ENCODE measurements around the gene OPN5.

The OPN5 gene

GRCh38 chr6:47773005-47773404, 8.8 kb upstream of the OPN5 start:
- H3K36me3 ChIP-seq = no peaks in the 10 kb centered on the region
- TF ChIP-seq CTCF (IDR thresholded peaks at IDR 0.05; ENCODE audit: low read depth, low read length) = no peak
- H3K27me3 ChIP-seq (ENCODE audit: insufficient read depth, low read depth, severe bottlenecking) = no peaks in the 10 kb centered on the region
- no peak overlapping the region for H3K27ac ChIP-seq
- no peaks in the 10 kb centered on the region for H3K9me3 ChIP-seq (ENCODE audit: severe bottlenecking)
- no peak overlapping the region for H3K4me3 ChIP-seq (ENCODE audit: low read depth, low read length)
- no peak for DNase-seq

GRCh38 chr6:47780510-47781356, 1.1 kb upstream of the OPN5 start:
- peak; percentile 60 for DNase-seq
- Histone ChIP-seq H3K4me3 (ENCODE audit: low read depth, low read length) (no peak overlapping the region), H3K27me3 (ENCODE audit: insufficient read depth, low read depth, severe bottlenecking) (no peaks in the 10 kb centered on the region), H3K27ac (no peak overlapping the region), H3K36me3 (no peaks in the 10 kb centered on the region), H3K9me3 (ENCODE audit: severe bottlenecking) (no peaks in the 10 kb centered on the region)
- TF ChIP-seq CTCF (IDR thresholded peaks at IDR 0.05; ENCODE audit: low read depth, low read length) = peak; percentile 66

GRCh38 chr6:47785182-47785581, 3.4 kb downstream of the OPN5 start:
- Histone ChIP-seq H3K9me3 (ENCODE audit: severe bottlenecking) (no peaks in the 10 kb centered on the region), H3K27me3 (ENCODE audit: insufficient read depth, low read depth, severe bottlenecking) (no peaks in the 10 kb centered on the region), H3K27ac (no peak overlapping the region), H3K4me3 (ENCODE audit: low read depth, low read length) (no peak overlapping the region), H3K36me3 (no peaks in the 10 kb centered on the region)
- no peak for DNase-seq
- TF ChIP-seq CTCF (IDR thresholded peaks at IDR 0.05; ENCODE audit: low read depth, low read length) = no peak

GRCh38 chr6:47787620-47788497, 6.0 kb downstream of the OPN5 start:
- DNase-seq = peak; percentile 82
- Histone ChIP-seq H3K4me3 (ENCODE audit: low read depth, low read length) (peak overlapping the region; percentile 43), H3K27me3 (ENCODE audit: insufficient read depth, low read depth, severe bottlenecking) (no peaks in the 10 kb centered on the region), H3K36me3 (no peaks in the 10 kb centered on the region), H3K9me3 (ENCODE audit: severe bottlenecking) (no peaks in the 10 kb centered on the region), H3K27ac (no peak overlapping the region)
- peak; percentile 97 for TF ChIP-seq CTCF (IDR thresholded peaks at IDR 0.05; ENCODE audit: low read depth, low read length)

GRCh38 chr6:47788498-47788884, 6.7 kb downstream of the OPN5 start:
- H3K36me3 ChIP-seq = no peaks in the 10 kb centered on the region
- H3K4me3 ChIP-seq (ENCODE audit: low read depth, low read length) = peak overlapping the region; percentile 43; the same call in 1 of the 2 replicates
- no peak for DNase-seq
- no peaks in the 10 kb centered on the region for H3K9me3 ChIP-seq (ENCODE audit: severe bottlenecking)
- H3K27me3 ChIP-seq (ENCODE audit: insufficient read depth, low read depth, severe bottlenecking) = no peaks in the 10 kb centered on the region
- no peak overlapping the region for H3K27ac ChIP-seq
- TF ChIP-seq CTCF (IDR thresholded peaks at IDR 0.05; ENCODE audit: low read depth, low read length) = no peak
